GM12878 (cell line): ENCODE data around the gene PCGF1.

ENCODE experiments used
- EZH2 ChIP-seq: IDR thresholded peaks from 2 replicates; pipeline ENCODE4 v1.6.1; 2012; ENCODE audit warnings: low read depth, mild to moderate bottlenecking, control low read depth, inconsistent platforms, low read length, borderline replicate concordance; ENCODE audit not compliant: control insufficient read depth
- FOS ChIP-seq: IDR thresholded peaks from 3 replicates; pipeline ENCODE4 v1.6.1; 2011; ENCODE audit warnings: borderline replicate concordance; ENCODE audit not compliant: insufficient read length; ENCODE audit errors: extremely low read depth
- MTA3 ChIP-seq: IDR thresholded peaks from 2 replicates; pipeline ENCODE4 v1.6.1; 2012; ENCODE audit warnings: low read length, inconsistent platforms, borderline replicate concordance
- POLR2A ChIP-seq: IDR thresholded peaks from 2 replicates; pipeline ENCODE4 v1.6.1; 2011; ENCODE audit warnings: low read depth, mild to moderate bottlenecking, low read length
- POLR2AphosphoS5 ChIP-seq: IDR thresholded peaks from 2 replicates; pipeline ENCODE4 v1.6.1; 2011; ENCODE audit warnings: mild to moderate bottlenecking, low read length, inconsistent platforms
- REST ChIP-seq: IDR thresholded peaks from 2 replicates; pipeline ENCODE4 v1.6.1; 2012; ENCODE audit warnings: mild to moderate bottlenecking, low read depth, low read length
- SIN3A ChIP-seq: IDR thresholded peaks from 2 replicates; pipeline ENCODE4 v1.6.1; 2012; ENCODE audit warnings: low read depth, low read length, improper control_type of control experiment
- TAF1 ChIP-seq: IDR thresholded peaks from 2 replicates; pipeline ENCODE4 v1.6.1; 2011; ENCODE audit warnings: mild to moderate bottlenecking, low read depth, low read length, borderline replicate concordance
- TF ChIP-seq, protein P1 (sequence below), 3 experiments: IDR thresholded peaks in 2 of 3; conservative IDR thresholded peaks in 1 of 3; 2 replicates each; pipeline ENCODE4 v1.5.1; 2011; ENCODE audit warnings: low read depth in 3 of 3, low read length in 3 of 3, mild to moderate bottlenecking in 3 of 3, control low read depth in 2 of 3, moderate library complexity in 2 of 3, inconsistent platforms in 1 of 3, mixed read lengths in 1 of 3; ENCODE audit not compliant: control insufficient read depth in 2 of 3, insufficient read depth in 1 of 3; ENCODE audit errors: extremely low read depth in 1 of 3

DNA sequence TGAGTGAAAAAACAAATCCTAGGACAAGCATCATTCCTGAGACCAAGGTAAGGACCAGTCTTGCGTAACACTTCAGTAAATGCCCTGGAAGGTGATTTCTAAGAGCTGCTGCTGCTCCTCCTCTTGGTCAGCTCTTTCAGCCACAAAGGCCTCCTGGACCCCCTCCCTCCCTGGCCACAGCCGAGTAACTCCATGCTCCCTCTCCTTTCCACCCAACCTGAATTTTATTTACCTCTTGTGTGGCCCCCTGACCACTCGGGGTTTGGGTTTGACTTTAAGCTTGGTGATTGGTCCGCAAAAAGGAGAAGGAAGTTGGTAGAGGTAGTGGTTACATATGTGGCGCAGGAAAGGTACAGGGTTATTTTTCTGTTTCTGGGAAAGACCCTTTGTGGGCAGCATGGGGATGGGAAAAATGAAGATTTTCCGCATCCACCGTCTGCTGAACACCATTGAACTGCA lies 31.4 kb upstream of the PCGF1 start:
- TF ChIP-seq EZH2: no peak
- no peak for TF ChIP-seq SIN3A
- TF ChIP-seq MTA3: peak; percentile 54; the same call in 1 of the 2 replicates
- TF ChIP-seq POLR2A: 0 out of 2 replicates have a peak, but pooled peaks have one; percentile 23
- no peak for TF ChIP-seq POLR2AphosphoS5
- TF ChIP-seq REST: no peak
- no peak for TF ChIP-seq TAF1
- TF ChIP-seq FOS: no peak
- TF ChIP-seq, protein P1, sequence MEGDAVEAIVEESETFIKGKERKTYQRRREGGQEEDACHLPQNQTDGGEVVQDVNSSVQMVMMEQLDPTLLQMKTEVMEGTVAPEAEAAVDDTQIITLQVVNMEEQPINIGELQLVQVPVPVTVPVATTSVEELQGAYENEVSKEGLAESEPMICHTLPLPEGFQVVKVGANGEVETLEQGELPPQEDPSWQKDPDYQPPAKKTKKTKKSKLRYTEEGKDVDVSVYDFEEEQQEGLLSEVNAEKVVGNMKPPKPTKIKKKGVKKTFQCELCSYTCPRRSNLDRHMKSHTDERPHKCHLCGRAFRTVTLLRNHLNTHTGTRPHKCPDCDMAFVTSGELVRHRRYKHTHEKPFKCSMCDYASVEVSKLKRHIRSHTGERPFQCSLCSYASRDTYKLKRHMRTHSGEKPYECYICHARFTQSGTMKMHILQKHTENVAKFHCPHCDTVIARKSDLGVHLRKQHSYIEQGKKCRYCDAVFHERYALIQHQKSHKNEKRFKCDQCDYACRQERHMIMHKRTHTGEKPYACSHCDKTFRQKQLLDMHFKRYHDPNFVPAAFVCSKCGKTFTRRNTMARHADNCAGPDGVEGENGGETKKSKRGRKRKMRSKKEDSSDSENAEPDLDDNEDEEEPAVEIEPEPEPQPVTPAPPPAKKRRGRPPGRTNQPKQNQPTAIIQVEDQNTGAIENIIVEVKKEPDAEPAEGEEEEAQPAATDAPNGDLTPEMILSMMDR (IDR thresholded peaks at IDR 0.05 in 2 of 3, conservative IDR thresholded peaks at IDR 0.05 in 1 of 3; ENCODE audit: control insufficient read depth in 2 of 3, extremely low read depth in 1 of 3, insufficient read depth in 1 of 3, low read depth in 3 of 3, low read length in 3 of 3): no peak
